Hepatocyte (in vitro differentiated cells): ENCODE measurements around the gene MEF2C.

ENCODE experiments used
- CTCF ChIP-seq: fragments of 200-600 bp; sonication (generic); IDR thresholded peaks from 2 replicates; pipeline ENCODE4 v1.5.1; 2016; ENCODE audit warnings: antibody characterized with exemption, mild to moderate bottlenecking; ENCODE audit not compliant: poor library complexity
- EZH2phosphoT487 ChIP-seq: fragments of 200-600 bp; sonication (generic); IDR thresholded peaks from one replicate; pipeline ENCODE4 v1.6.1; 2018; ENCODE audit warnings: antibody characterized with exemption, mild to moderate bottlenecking, low read depth, moderate library complexity; ENCODE audit not compliant: unreplicated experiment, severe bottlenecking

- peak; percentile 15 for TF ChIP-seq EZH2phosphoT487
- TF ChIP-seq CTCF, result no peak
These were observed 191.8 kb downstream of the MEF2C start for GRCh38 chr5:88691230-88691582.
